Hepatocyte (in vitro differentiated cells): ENCODE results near the gene SLC6A11.

ENCODE experiments used
- CTCF ChIP-seq: fragments of 200-600 bp; sonication (generic); IDR thresholded peaks from 2 replicates; pipeline ENCODE4 v1.5.1; 2016; ENCODE audit warnings: antibody characterized with exemption, mild to moderate bottlenecking; ENCODE audit not compliant: poor library complexity
- EZH2 ChIP-seq: fragments of 200-600 bp; sonication (generic); IDR thresholded peaks from 2 replicates; pipeline ENCODE4 v1.6.1; 2016; ENCODE audit warnings: antibody characterized with exemption, mild to moderate bottlenecking, borderline replicate concordance

- no peak for TF ChIP-seq CTCF
- no peak for TF ChIP-seq EZH2
Observed at GRCh38 chr3:10890665-10891064, 74.6 kb downstream of the SLC6A11 start.
